A172 (cell line): ENCODE measurements around the gene TEKTIP1. TPM values are rescaled to one million over a fixed set of nuclear protein-coding genes. Genes with fewer than 3 reads are reported as not detected.
"Not testable (repeated sequence)": the region's sequence is repeated elsewhere in the genome, so short reads cannot be mapped to it uniquely, and the experiment has no call there.

Experiments used
- DNase-seq: peaks from one replicate; pipeline ENCODE4 v3.0.0-alpha.2; 2015; ENCODE audit warnings: low spot score
- total RNA-seq: library from RNA; depleted of rRNA; stranded (reverse); fragments of >200 nt; shearing (Covaris generic); gene quantifications from 2 replicates; pipeline ENCODE4 v1.2.3, GENCODE V29; 2014

The TEKTIP1 gene
- total RNA-seq, 1 experiment from 2014 or later = not detected

DNA sequence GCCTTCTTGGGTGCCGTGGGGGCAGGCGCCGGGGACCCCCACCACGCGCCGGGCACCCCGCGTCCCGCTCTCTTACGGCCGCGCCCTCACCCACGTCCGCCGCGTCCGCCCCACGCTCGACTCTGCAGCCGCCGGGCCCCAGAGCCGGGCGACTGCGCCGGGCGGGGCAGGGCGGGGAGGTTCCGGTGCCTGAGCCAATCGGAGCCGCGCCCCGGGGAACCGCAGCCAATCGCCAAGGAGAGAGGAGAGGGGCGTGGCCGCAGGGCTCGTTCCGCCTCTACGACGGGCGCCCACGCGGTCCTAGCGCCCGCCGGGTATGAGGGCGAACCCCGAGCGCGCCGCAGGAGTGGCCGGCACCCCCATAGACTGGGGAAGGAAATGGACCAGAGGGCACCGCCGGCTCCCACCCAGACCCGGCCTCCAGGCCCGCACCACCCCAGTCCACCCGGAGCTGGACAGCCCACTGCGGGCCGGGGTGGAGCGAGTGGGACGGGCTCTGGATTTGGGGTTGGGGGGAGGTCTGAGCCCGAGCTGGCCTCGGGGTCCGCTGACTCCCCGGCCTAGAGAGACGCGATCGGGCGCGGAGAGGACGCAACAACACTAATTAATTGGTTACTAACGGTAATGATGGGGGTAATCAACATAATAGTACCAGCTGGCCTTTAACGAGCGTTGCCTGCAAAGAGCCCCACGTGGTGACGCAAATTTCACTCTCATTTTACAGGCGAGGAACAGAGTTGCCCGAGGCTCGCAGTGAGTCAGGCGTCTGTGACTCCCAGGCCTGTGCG lies 18.7 kb downstream of the TEKTIP1 start, which contains the start of gene MFSD12:
Gene MFSD12 (minus strand): TSS at position 126 of the 788 bp plus-strand sequence. CDS start 183 bp downstream, outside the sequence.
- DNase-seq = peak; percentile 87

DNA sequence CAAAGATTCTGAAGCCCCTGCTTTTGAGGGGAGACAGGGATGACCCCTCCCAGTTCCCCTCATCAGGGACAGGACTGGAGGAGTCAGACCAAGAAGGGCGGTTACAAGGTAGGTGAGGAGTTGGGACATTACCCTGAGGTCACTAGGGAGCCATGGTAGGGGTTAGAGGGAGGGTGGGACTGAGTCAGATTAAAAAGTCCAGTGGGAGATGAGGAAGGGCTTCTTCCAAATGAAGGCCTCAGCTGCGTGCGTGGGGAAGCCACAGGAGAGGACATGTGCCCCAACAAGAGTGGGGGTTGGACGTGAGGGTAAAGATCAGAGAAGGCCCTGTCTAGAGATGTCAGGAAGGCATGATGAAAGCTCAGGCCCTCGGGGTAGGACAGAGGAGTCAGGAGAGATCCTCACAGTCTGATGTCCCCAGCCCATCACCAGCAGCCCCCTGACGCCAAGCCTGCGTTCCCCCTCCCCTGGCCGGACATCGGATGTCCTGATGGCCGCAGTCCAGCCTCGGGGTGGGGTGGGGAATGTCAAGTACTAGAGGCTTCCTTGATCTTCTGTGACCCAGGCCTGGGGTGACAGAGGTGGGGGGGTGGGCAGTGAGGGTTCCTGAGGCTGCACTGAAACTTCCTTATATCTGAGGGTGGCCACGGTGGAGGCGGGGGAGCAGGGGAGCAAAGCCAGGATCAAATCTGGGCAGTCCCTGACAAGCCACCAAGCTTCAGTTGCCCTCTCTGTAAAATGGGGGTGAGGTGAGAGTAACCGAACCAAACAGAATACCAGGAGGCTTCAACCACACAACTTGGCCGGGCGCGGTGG lies 24.9 kb downstream of the TEKTIP1 start:
- DNase-seq = no peak

DNA sequence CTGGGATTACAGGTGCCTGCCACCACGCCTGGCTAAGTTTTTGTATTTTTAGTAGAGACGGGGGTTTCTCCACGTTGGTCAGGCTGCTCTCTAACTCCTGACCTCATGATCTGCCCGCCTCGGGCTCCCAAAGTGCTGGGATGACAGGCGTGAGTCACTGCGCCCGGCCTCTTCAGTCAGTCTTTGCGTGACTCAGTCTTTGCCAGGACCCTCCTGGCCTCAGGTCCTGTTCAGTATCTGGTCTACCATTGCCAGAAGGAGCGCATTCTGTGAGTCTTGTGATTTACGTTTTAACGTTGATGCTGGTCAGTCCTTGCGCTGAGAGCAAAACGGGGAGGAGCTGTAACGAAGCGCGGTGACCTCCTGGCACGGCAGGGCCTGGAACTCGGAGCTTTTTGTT lies 26.2 kb downstream of the TEKTIP1 start:
- DNase-seq = peak; percentile 96

DNA sequence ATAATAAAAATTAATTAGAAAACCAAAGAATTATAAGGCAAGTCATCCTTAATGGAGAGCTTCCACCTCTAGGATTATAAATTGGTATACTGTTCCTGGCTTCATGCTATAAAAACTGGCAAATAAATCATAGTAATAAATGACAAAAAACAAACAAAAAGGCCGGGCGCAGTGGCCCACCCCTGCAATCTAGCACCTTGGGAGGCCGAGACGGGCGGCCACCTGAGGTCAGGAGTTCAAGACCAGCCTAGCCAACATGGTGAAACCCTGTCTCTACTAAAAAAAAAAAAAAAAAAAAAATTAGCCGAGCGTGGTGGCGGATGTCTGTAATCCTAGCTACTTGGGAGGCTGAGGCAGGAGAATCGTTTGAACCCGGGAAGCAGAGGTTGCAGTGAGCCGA lies 31.1 kb downstream of the TEKTIP1 start:
- not testable (repeated sequence) for DNase-seq

DNA sequence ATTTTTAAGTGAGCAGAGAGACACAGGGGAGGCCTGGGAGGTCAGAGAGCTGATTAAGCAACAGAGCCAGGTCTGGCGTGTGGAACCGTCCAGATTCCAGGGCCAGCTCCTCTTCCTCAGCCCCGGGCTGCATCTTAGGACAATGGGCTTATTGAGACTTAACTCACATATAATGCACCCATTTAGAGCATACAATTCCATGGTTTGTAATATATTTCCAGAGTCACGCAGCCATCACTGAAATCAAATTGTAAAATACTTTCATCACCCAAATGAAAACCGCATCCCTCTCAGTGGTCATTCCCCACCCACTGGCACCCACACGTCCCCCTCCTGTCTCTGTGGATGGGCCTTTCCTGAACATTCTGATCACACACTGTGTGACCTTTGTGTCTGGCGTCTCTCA lies 31.6 kb downstream of the TEKTIP1 start:
- no peak for DNase-seq

DNA sequence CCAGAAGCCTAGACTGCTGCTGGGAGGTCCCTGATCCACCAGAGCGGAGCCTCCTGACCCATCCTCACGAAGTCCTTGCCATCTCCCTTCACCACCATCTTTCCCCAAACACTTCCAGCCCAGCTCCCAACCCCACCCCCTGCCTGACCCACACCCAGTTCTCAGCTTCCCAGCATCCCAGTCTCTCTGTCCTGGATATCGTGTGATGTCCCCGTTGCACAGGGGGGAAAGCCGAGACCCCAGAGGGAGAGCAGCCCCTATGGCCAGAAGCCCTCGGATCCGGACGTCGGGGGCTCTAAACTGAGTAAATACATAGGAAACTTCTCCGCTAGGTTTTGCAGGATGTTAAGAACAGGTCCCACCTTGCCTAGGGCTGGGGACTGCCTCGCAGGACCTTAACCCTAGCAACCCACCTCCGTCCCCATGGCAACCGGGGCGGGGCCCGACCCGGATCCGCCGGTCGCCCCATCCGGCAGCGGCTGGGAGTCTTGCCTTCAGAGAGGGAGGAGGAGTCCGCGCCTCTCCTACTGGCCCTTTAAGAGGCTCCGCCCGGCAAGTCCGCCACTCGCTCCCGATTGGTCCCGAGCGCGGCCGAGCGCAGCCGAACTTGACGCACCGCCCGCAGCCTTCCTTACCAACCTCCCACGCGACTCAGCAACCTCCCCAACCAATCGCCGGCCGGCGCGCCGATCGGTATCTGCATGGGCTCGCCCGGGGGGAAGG lies 33.3 kb downstream of the TEKTIP1 start:
- peak; percentile 99 for DNase-seq

DNA sequence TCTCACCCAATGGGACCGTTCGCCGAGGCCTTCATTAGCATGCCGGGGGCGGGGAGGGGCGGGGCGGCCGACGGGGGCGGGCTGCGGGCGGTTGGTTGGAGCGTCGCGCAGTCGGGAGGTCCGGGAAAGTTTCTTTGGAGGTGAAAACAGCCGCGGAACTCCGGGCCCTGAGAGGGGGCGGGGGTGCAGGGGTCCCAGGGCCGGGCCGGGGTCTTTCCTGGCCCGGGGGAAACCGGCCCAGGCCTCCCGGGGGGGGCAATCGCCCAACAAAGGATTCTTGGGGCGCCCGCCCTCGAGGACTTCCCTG lies 33.8 kb downstream of the TEKTIP1 start, which contains the start of gene HMG20B:
Gene HMG20B (plus strand): TSS at position 90 of the 307 bp plus-strand sequence. CDS start 366 bp downstream, outside the sequence.
- DNase-seq = no peak

DNA sequence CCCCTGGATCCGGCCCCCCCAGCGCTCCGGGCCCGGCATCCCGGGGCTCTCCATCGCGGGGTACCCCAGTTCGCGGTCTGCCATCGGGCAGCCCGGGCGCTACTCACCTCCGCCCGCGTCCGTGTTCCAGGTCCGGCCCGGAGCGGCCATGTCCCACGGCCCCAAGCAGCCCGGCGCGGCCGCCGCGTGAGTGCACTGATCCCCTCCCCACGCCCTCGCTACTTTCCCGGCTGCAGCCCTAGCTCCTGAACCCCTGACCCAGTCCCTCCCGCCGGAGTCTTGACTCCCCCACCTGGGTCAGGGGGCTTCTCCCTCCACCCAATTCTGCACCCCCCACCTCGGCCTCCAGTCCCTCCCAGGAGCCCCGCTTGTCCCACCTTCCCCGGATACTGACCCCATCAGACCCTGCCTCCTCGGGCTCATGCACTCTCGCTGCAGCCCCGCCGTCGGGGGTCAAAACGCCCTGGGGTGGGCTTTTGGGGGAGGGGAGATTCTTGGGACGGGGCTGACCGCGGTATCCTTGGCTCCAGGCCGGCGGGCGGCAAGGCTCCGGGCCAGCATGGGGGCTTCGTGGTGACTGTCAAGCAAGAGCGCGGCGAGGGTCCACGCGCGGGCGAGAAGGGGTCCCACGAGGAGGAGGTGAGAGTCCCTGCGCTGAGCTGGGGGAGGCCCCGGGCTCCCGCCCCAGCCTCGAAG lies 34.3 kb downstream of the TEKTIP1 start:
- DNase-seq = no peak

DNA sequence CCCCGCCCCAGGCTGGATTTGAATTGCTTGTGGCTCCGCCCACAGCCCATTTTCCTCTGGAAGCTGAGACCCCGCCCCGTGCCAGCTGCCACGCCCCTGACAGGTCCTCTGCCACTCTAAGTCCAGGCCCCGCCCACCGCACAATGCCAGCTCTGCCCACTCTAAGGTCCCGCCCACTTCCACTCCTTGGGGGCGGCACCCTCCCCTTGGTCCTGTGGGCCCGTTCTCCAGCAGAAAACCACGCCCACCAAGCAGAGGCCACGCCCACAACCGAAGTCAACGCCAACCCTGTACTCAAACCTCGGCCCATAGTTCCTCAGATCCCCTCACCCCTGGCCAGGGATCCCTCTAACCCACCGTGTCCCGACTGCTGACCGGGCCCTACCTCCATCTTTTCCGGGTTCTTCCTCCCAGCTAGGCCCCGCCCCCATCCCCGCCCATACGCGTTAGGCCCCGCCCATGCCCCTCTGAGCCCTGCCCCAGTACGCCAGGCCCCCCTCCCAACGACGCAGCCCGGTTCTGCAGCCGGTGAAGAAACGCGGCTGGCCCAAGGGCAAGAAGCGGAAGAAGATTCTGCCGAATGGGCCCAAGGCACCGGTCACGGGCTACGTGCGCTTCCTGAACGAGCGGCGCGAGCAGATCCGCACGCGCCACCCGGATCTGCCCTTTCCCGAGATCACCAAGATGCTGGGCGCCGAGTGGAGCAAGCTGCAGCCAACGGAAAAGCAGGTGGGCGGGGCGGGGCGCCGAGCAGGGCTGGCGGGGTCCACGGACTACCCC lies 35.1 kb downstream of the TEKTIP1 start:
- DNase-seq = peak; percentile 96

DNA sequence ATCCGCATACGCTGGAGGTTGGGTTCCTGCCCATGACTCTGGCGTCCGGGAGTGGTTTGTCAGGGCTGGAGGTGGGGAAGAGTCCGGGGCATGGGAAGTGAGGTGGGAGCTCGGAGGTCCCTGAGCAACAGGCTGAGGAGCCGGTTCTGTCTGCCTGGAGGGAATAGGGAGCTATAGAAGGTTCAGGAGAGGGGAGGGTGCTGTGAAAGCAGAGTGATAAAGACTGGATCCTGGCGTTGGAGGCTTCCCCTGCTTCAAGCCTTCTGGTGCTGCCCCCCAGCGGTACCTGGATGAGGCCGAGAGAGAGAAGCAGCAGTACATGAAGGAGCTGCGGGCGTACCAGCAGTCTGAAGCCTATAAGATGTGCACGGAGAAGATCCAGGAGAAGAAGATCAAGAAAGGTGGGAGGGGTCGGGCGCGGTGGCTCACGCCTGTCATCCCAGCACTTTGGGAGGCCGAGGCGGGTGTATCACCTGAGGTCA lies 36.3 kb downstream of the TEKTIP1 start:
- DNase-seq = no peak

DNA sequence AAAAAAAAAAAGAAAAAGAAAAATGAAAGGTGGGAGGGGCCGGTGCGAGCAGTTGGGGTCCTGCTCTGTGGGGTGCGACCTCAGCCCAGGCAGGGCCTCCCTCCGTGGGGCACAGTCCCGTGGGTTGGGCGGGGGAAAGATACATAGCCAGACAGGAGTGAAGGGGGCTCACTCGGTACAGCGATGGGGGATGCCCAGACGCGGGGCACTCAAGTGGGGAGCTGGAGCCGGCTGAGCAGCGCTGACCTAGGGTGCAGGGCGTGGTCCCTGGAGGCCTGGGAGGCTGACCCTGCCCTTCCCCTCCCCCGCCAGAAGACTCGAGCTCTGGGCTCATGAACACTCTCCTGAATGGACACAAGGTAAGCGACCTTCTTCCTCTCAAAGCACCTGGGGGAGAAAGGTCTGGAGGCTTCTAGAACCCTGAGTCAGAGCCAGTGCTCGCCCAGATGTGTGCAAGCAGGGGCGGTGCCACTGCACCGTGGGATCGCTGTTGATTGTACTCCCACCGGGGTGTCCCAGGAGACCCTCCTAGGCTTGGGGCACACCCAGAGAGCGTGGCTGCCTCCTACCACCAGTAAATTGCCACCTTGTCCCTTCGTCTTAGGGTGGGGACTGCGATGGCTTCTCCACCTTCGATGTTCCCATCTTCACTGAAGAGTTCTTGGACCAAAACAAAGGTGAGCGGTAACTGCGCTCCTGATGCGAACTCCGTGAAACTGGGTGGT lies 37.1 kb downstream of the TEKTIP1 start:
- no peak for DNase-seq

DNA sequence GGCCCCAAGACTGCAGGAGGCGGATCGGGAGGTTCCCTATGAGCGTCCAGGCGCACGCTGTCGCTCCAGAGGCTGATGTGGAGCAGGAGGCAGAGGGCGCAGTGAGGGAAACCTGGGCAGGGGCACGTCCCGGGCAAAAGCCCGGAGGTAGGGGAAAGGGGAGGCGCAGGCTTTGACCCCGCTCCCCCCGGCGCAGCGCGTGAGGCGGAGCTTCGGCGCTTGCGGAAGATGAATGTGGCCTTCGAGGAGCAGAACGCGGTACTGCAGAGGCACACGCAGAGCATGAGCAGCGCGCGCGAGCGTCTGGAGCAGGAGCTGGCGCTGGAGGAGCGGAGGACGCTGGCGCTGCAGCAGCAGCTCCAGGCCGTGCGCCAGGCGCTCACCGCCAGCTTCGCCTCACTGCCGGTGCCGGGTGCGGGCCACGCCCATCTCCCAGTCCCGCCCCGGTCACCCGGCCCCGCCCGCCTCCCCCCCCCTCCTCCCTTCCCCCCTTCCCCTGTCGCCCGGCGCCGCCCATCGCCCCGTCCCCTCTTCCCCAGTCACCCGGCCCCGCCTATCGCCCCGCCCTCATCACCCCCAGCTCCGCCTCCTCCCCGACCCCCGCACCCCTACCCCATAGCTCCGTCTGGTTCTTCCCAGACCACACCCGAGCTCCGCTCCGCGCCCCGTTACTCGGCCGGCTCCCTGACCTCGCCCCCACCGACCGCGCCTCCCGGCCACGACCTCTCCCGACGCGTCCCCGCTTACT lies 37.9 kb downstream of the TEKTIP1 start:
- no peak for DNase-seq

DNA sequence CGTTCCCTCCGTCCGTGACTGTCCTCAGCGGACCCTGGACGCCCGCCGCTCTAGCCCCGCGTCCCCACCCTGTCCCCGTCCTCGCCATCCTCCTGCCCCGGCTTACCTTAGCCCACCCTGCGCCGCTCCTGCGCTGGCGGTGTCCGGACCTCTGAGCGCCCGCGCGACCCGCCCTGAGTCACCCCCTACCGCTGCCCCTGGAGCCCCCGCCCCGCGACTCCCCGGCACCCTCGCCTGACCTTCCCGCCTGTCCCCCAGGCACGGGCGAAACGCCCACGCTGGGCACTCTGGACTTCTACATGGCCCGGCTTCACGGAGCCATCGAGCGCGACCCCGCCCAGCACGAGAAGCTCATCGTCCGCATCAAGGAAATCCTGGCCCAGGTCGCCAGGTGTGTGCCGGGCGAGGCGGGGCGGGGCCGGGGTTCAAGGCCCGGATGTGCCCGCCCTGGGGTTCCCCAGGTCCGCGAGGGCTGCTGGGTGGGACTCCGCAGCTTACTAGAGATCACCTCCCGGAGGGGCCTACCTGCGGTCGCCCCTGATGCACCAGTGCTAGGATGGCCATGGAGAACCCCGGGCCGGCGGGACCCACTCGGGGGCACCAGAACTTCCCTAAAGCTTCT lies 38.9 kb downstream of the TEKTIP1 start:
- DNase-seq = no peak

DNA sequence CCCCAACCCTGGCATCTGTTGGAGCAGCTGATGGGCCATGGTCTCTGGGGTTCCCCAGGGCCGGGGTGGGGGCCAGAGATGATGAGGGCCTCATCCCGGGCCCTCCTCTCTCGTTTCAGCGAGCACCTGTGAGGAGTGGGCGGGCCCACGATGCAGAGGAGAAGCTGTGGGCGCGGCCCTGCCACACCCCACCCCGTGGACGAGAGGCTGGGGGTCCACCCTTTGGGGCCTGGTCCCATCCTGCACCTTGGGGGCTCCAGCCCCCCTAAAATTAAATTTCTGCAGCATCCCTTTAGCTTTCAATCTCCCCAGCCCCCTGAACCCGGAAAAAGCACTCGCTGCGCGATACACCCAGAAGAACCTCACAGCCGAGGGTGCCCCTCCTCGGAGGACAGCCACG lies 39.4 kb downstream of the TEKTIP1 start:
- DNase-seq = no peak

DNA sequence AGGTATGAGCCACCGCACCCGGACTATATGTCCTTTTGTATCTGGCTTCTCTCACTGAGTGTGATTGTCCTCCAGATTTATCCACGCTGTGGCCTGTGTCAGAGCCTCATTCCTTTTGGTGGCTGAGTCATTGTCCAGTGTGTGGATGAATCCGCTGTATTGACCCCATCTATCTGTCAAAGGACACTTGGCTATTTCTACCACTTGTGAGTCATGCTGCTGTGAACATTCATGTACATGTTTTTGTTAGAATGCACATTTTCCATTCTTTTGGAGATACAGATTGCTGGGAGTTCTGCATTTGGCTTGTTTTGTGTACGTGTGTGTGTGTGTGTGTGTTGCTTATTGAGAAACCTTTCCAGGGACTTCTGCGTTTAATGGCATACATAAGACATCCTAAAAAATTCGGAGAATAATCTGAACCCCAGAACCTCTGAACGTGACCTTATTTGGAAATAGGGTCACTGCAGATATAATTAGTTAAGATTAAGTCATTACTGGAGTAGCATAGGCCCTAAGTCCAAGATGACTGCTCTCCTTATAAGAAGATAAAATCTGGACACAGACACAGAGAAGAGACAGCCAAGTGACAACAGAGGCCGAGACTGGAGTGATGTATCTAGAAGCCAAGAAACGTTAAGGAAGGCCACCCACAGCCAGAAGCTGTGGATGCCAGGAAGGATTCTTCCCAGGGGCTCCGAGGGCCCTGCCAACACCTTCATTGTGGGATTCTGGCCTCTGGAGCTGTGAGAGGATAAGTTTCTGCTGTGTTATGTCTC lies 41.4 kb downstream of the TEKTIP1 start:
- DNase-seq = peak; percentile 96

DNA sequence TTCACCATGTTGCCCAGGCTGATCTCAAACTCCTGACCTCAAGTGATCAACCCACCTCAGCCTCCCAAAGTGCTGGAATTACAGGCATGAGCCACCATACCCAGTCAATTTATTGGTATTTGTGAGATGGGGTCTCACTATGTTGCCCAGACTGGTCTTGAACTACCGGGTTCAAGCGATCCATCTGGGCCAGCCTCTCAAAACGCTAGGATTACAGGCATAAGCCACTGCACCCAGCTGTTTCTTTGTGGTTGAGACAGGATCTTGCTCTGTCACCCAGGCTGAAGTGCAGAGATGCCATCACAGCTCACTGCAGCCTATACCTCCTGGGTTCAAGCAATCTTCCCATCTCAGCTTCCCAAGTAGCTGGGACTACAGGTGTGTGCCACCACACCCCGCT lies 42.8 kb downstream of the TEKTIP1 start:
- not testable (repeated sequence) for DNase-seq

DNA sequence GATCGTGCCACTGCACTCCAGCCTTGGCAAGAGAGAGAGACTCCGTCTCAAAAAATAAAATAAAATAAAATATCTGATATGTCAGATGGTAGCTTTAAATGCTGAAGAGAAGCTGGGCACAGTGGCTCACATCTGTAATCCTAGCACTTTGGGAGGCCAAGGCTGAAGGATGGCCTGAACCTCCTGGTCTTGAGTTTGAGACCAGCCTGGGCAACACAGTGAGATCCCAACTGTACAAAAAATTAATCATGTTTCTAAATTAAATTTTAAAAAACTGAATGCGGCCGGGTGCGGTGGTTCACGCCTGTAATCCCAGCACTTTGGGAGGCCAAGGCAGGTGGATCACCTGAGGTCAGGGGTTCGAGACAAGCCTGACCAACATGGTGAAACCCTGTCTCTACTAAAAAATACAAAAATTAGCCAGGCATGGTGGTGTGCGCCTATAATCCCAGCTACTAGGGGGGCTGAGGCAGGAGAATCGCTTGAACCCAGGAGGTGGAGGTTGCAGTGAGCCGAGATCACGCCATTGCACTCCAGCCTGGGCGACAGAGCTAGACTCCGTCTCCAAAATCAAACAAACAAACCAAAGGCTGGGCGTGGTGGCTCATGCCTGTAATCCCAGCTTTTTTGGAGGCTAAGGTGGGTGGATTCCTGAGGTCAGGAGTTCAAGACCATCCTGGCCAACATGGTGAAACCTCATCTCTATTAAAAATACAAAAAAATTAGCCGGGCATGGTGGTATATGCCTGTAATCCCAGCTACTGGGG lies 45.2 kb downstream of the TEKTIP1 start:
- not testable (repeated sequence) for DNase-seq
